ENCODE data around the gene GALNT3.

The GALNT3 gene

DNA sequence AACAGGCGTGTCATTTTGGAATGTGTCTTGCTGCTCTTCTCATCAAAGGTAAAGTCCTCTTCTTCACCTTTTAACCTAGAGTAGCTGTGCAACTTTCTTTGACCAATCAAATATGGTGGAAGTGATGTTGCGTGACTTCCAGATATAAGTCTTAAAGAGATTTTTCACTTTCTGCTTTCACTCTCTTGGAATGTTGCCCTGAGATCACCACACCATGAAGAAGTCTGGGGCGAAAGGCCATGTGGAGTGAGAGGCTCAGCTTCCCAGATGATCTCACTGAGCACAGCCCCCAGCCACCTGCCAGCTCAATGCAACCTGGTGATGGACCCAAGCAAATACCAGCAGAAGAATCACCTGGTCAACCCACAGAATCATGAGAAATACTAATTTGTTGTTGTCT lies 7.1 kb upstream of the GALNT3 start:
- TF ChIP-seq CTCF (IDR thresholded peaks at IDR 0.05; ENCODE audit: low read depth, low read length): no peak
- in situ Hi-C loops (cut with HindIII; ENCODE audit: low sequenced_read_pairs): no loop called here
- DNase-seq (ENCODE audit: low read depth, low spot score): no peak
- H3K4me3 ChIP-seq (ENCODE audit: low read depth, low read length): no peak overlapping the region

DNA sequence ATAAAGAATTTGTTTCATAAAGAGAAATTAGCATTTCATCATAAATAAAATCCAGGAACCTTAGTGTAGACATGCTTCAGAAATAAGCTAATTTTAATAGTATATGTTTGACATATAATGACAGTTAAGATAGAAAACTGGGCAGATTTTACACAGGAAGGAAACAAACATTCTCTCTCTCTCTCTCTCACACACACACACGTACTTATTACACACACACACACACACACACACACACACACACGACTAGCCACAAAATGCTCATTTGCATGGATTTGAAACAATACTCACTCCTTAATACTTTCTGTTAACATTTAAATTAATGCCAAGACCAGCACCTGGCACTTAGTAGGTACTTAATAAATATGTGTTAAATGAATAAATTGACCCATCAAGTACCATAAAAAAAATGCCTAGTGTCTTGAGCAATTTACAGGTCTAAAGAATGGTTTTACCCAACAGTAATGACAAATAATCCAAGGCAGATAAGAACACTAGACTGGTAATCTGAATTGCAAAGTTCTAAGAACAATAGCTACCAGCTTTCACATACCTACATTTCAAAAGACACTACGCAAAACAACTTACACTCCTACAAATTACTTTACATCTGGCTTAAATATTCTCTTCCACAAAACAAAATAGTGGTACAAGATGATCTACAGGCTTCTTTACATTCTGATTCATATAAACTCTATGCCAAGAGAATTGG lies 2.9 kb upstream of the GALNT3 start:
- no peak for DNase-seq (ENCODE audit: low read depth, low spot score)
- no peak overlapping the region for H3K4me3 ChIP-seq (ENCODE audit: low read depth, low read length)
- no peak for TF ChIP-seq CTCF (IDR thresholded peaks at IDR 0.05; ENCODE audit: low read depth, low read length)
- in situ Hi-C loops (cut with HindIII; ENCODE audit: low sequenced_read_pairs): no loop called here

GRCh38 chr2:165796129-165796528 lies 2.1 kb upstream of the GALNT3 start:
- in situ Hi-C loops (cut with HindIII; ENCODE audit: low sequenced_read_pairs): no loop called here
- DNase-seq (ENCODE audit: low read depth, low spot score): no peak
- no peak for TF ChIP-seq CTCF (IDR thresholded peaks at IDR 0.05; ENCODE audit: low read depth, low read length)
- no peak overlapping the region for H3K4me3 ChIP-seq (ENCODE audit: low read depth, low read length)

GRCh38 chr2:165795011-165795410 lies 964 bp upstream of the GALNT3 start:
- in situ Hi-C loops (cut with HindIII; ENCODE audit: low sequenced_read_pairs): no loop called here
- H3K4me3 ChIP-seq (ENCODE audit: low read depth, low read length): peak overlapping the region; percentile 56

DNA sequence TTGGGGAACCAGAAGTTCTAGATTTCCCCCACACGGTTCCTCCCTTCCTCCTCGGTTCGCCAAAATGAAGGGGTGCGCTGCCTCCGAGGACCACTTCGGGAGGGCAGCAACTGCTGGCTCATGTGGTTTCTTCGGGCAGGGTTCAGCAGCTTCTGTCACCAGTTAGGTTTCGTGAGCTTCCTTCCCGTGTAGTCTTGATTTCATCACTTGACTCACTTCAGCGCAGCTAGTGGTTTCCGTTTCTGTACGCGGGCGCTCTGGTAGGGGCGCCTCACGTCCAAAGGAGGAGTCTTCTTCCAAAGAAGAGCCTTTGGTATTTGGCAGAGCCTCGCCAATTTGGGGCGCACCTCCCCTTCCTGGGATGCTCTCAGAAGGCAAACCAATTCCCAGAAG lies 485 bp upstream of the GALNT3 start:
- TF ChIP-seq CTCF (IDR thresholded peaks at IDR 0.05; ENCODE audit: low read depth, low read length): no peak
- peak overlapping the region; percentile 56 for H3K4me3 ChIP-seq (ENCODE audit: low read depth, low read length)
- DNase-seq (ENCODE audit: low read depth, low spot score): peak; percentile 43
- in situ Hi-C loops (cut with HindIII; ENCODE audit: low sequenced_read_pairs): no loop called here

More at GRCh38 chr2:165795011-165795410, 964 bp upstream of the GALNT3 start:
- DNase-seq (ENCODE audit: low read depth, low spot score): peak; percentile 28
- TF ChIP-seq CTCF (IDR thresholded peaks at IDR 0.05; ENCODE audit: low read depth, low read length): no peak

- peak; percentile 48 for DNase-seq (ENCODE audit: low read depth, low spot score)
- TF ChIP-seq CTCF (IDR thresholded peaks at IDR 0.05; ENCODE audit: low read depth, low read length): no peak
- in situ Hi-C loops (cut with HindIII; ENCODE audit: low sequenced_read_pairs): no loop called here
- H3K4me3 ChIP-seq (ENCODE audit: low read depth, low read length): peak overlapping the region; percentile 56
These were observed 777 bp downstream of the GALNT3 start for GRCh38 chr2:165793161-165793778.
